Hematopoietic multipotent progenitor cell (in vitro differentiated cells): ENCODE data around the gene SYNGR4. TPM values are rescaled to one million over a fixed set of nuclear protein-coding genes. Genes with fewer than 3 reads are reported as not detected.

Source experiments
- DNase-seq, 3 donors: peaks; one replicate each; pipeline ENCODE4 v3.0.0-alpha.2; 2011 to 2015; ENCODE audit warnings: low read depth in 2 of 3, low spot score in 2 of 3
- total RNA-seq: library from RNA; depleted of rRNA; stranded (reverse); fragments of >200 nt; gene quantifications from one replicate; pipeline ENCODE4 v1.2.3, GENCODE V29; 2012

SYNGR4 gene
- total RNA-seq, 1 donor = not detected

DNA sequence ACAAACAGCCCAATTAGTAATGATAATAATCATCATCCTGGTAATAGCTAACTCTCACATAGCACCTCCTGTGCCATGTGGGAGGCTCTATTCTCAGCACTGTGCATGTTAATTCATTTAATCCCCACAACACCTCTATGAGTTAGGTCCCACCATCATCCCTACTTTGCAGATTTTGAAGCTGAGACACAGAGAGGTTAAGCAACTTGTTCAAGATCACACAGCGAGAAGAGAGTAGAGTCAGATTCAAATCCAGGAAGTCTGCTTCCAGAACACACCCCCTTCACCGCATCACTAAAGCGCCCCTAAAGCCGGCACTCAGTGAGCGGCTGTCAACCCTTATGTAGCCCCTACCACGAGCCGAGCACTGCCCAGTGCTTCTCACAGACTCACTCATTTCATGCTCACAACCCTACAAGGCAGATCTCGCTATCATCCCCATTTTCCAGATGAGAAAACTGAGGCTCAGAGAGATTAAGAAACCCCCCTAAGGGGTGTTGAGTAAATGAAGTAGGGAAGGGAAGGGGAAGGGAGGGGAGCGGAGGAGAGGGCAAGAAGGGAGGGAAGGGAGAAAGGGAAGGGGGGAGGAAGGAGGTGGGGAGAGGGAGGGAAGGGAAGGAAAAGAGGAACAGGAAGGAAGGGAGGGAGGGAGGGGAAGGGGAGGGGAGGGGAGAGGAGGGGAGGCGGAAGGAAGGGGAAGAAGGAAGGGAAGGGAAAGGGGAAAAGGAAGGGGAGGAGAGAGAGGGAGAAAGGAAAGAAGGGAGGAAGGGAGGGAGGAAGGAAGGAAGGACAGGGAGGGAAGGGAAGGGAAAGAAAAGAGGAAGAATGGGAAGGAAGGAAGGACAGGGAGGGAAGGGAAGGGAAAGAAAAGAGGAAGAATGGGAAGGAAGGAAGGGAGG lies 22.4 kb upstream of the SYNGR4 start:
- DNase-seq = no peak

- DNase-seq = no peak
Measured at GRCh38 chr19:48342414-48342738, 21.8 kb upstream of the SYNGR4 start.

- no peak for DNase-seq
Measured at GRCh38 chr19:48342841-48343540, 21.2 kb upstream of the SYNGR4 start.

- DNase-seq = no peak
Measured at GRCh38 chr19:48344892-48345291, 19.3 kb upstream of the SYNGR4 start.

DNA sequence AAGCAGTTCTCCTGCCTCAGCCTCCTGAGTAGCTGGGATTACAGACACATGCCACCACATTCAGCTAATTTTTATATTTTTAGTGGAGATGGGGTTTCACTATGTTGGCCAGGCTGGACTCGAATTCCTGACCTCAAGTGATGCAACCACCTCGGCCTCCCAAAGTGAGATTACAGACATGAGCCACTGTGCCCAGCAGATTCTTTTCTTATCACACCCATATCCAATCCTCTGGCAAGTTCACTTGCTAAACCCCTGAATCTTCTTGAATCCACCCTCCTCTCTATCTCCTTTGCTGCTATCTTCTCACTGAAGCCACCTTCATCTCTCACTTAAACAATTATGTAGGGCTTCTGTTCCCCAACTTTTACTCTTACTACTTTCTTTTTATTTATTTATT lies 18.0 kb upstream of the SYNGR4 start:
- no peak for DNase-seq

GRCh38 chr19:48348045-48348444 lies 16.1 kb upstream of the SYNGR4 start:
- no peak for DNase-seq

DNA sequence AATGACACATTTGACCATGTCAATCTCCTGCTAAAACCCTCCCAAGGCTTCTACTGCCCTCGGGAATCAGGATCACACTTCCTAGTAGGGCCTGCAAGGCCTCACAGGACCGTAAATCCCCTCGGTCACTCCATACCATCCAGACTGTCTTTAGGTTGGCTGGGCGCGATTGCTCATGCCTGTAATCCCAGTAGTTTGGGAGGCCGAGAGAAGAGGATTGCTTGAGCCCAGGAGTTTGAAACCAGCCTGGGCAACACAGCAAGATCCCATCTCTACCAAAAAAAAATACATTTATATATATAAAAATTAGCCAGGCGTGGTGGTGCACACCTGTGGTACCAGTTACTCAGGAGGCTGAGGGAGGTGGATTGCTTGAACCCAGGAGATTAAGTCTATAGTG lies 15.4 kb upstream of the SYNGR4 start:
- DNase-seq = no peak

DNA sequence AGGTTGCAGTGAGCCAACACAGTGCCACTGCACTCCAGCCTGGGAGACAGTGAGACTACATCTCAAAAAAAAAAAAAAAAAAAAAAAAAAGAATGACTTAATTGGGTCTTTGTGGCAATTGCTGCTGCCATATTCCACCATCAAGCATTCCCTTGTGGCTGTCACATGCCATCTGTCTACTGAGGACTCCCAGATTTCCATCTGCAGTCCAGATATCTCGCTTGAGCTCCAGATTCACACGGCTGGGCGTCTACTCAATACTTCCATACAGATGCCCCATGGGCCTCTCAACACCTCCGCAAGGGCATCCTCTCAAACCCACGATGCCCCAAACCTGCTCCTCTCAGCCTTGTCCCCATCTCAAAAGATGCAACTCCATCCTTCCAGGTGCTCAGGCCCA lies 13.3 kb upstream of the SYNGR4 start:
- DNase-seq = no peak

- peak; percentile 55 to 83 (median 73) for DNase-seq
Measured at GRCh38 chr19:48351341-48351752, 12.8 kb upstream of the SYNGR4 start.

DNA sequence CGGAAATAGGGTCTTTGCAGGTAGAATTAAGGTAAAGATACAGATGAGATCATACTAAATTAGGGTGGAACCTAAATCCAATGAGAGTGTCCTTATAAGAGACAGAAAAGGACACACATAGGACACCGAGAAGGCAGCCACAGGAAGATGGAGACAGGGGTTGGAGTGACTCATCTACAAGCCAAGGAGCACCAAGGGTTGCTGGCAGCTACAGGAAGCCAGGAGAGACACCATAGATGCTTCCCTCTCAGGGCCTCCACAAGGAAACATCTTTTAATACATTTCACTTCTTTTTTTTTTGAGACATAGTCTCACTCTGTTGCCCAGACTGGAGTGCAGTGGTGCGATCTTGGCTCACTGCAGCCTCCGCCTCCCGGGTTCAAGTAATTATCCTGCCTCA lies 10.5 kb upstream of the SYNGR4 start:
- DNase-seq = no peak

DNA sequence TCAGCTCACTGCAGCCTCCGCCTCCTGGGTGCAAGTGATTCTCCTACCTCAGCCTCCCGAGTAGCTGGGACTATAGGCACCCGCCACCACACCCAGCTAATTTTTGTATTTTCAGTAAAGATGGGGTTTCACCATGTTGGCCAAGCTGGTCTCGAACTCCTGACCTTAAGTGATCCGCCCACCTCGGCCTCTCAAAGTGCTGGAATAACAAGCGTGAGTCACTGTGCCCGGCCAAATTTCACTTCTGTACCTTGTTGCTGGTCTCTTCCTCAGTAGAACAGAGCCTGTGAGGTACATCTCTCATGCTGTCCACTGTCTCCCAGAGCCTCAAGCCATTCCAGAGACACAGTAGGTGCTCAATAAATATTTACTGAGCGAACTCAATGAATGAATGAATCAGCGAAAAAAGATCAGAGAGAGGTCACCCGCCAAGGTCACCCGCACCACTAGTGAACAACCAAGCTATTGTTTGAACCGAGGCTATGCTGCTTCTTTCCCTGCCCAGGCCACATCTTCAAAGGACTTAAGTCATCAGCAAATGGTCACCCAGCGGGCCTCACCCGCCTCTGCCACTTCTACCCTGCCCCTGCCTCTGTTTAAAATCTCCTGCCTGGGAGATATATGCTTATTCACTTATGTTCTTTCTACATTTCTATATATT lies 9.7 kb upstream of the SYNGR4 start:
- no peak for DNase-seq

DNA sequence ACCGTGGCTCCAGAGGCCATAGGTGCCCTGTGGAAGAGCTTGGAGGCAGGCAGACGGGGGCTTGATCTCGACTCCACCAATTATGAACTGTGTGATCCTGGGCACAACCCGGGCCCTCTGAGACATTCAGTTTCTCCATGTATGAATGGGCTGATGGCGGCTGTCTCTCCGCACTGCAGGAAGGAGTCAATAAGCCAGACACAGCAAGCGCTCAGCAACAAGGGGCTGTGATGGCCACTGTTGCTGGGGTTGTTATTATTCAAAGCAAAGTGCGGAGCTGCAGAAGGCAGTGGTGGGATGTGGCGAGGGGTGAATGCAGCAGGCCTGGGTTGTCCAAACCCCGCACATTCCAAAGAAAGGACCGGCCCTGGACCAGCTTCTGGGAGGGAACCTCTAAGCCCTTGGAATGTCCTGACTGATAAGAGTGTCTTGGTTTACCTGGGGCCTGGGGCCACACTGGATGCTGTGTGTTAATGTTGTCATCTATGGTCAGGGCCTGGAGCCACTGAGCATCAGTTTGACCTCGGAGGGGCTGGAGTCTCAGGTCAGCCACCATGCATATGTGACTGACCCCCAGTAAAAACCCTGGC lies 8.7 kb upstream of the SYNGR4 start:
- DNase-seq = no peak

GRCh38 chr19:48359123-48359522 lies 5.0 kb upstream of the SYNGR4 start:
- DNase-seq = no peak

- no peak for DNase-seq
Measured at GRCh38 chr19:48361912-48362311, 2.3 kb upstream of the SYNGR4 start.

DNA sequence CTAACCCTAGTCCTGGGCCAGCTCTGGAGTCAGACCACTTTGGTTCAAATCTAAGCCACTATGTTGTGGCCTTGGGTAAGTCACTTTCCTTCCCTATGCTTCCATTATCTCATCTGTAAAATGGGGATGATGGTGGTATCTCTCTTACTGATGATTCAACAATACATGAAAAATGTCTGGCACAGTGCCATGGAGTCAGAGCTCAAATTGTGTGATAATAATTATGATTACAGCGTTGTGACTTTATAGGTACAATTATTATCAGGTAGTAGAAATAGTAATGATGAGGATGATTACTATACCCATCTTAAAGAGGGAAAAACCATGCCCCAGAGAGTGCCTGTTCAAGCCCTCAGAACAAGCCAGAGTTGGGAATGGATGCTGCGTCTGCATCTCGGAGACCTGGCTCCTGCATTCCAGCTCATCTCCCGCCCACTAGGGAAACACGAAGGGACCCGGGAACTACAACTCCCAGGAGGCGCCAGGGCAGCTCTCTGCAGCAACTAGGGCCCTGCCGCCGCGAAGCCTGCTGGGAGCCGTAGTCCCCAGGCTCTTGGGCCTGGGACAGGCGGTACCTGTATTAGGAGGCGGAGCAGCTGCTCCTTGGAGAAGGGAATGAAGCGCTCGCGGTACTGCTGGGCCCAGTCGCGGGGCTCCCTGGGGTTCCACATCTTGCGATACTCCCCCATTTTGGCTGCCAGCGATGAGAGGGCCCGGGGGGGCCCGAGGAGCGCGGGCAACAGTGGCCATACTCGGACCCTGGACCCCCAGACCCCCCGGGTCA lies 1.3 kb upstream of the SYNGR4 start:
- peak; percentile 76 to 90 (median 90) for DNase-seq

- DNase-seq = no peak
Measured at GRCh38 chr19:48363500-48363809, 712 bp upstream of the SYNGR4 start.

DNA sequence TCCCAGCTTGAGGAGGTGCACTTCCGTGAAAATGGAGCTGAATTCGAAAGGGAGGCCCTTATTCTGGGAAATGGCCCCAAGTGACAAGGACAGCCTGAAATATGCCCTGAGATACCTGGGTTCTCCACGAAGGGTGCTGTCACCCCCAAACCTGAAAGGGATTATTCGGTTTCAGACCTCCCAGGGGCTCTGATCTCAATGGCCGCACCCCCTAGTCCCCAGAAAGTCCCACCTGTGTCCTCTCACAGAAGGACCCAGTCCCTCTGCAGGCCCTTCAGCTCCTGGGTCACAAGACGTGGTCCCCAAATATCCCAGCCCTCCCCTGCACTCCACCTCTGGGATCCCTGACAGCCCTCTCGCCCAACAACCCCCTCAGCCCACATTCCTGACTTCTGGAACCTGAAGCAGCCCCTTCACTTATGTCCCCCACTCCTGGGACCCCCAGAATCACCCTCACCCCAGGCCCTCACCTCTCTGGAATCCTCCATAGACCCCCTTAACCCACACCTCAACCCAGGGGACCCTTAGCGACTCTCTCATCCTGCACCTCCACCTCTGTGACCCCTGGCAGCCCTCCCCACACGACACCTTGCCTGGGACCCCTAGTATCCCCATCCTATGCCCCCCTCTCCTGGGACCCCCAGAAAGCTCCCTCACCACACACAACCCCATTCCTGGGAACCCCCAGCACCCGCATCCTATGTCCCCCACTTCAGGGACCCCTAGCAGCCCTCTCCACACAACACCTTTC lies 606 bp downstream of the SYNGR4 start:
- no peak for DNase-seq

- no peak for DNase-seq
Measured at GRCh38 chr19:48365602-48366001, 1.4 kb downstream of the SYNGR4 start.

- no peak for DNase-seq
Measured at GRCh38 chr19:48367855-48368254, 3.7 kb downstream of the SYNGR4 start.

- DNase-seq = no peak
Measured at GRCh38 chr19:48368936-48369335, 4.8 kb downstream of the SYNGR4 start.
